ENCODE data around the gene AURKA.
A peak's percentile ranks its signal among the peaks of the same experiment; 100 is the strongest.

Gene AURKA

DNA sequence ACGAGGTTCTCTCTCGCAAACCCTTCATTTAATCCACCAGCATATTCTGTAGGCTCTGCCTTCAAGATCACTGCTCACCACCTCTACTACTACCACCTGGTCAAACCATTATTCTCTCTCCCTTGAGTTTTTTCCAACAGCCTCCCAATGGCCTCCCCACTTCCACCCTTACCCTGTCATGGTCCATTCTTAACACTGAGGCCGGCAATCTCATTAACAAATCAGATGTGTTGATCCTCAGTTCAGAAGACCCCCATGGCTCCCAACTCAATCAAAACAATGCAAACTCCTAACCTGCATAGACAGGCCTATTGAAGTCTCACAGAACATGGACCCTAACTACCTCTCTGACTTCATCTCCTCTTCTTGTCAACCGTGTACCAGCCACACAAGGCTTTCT lies 2.2 kb downstream of the AURKA start:
- no peak for DNase-seq

DNA sequence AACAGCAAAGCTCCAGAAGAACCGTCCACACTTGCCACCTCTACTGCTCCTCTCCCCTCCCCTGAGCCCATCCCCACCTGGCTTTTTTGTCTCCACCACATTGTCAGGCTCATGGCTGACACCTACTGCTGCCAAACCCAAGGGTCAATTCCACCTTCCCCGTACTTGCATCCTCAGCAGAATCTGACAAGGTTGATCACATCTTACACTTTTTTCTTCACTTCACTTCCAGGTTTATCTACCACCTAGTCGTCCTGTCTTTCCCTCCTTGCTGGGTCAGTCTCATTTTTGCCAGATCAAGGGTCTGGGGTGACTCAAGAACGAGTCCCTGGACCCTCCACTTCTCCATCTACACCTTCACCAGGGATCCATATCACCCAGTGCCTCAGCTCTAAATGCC lies 3.1 kb downstream of the AURKA start:
- no peak for DNase-seq

DNA sequence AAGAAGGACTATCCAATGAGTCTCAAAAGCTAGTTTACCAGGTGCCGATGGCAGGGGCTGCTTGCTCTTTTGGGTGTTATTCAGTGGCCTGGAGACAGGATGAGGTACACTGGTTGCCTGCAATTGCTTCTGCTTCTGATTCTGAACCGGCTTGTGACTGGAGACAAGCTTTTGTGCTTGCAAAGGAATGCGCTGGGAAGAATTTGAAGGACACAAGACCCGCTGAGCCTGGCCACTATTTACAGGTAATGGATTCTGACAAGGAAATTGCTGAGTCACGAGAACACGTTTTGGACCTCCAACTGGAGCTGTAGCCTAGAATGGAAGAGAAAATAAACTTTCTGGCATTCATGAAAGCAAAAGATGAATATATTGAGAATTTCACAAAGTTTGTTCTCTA lies 5.8 kb downstream of the AURKA start:
- DNase-seq = no peak

DNA sequence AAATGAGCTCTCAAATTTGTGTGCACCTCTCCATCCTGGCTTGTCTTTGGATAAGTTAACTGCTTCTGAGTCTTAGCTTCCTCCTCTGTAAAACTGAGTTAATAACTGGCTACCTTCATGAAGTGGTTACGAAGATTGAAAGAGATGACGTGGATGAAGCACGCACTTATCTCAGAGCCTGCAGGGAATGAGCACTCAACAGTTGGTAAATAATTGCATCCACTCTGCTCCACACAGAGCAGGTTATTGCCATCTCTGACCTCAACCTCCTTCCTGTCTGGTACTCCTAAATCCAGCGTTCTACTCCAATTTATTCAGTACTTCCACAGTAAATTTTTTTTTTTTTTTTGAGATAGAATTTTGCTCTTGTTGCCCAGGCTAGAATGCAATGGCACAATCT lies 6.9 kb downstream of the AURKA start:
- DNase-seq = no peak

DNA sequence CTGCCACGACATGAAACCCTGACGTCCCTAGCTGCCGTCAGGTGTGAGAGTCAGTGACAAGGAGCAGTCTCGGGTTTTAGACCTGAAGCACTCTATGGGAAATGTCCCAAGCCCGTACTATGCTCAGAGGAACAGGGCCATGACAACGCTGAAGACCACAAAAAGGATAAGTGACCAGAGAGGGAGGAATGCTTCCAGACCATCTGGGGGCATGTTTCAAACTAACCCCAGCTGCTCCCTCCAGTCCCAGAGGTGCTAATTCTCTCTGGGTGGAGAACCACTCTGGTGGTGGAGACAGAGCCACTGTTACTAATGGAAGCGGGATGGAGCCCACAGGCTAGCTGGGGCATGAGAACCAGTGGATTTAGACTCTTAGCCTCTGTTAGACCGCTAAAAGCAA lies 8.7 kb downstream of the AURKA start:
- DNase-seq = no peak

DNA sequence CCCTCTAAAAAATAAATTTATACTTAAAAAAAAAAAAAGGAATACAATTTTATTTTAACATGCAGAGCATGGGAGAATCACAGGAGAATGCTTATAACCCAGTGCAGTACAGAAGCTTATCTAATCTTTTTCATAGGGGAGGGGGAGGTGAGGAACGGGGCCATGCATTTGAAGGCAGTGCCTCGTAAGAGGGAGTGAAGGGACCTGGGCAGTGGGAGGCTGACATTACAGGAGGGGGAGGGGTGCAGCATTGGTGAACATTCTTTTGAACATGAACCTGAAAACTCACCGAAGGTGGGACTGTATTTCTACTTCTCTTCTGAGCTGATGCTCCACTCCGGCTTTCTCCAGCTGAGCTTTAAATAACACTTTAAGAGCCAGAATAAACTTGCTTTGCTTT lies 9.3 kb downstream of the AURKA start:
- no peak for DNase-seq

DNA sequence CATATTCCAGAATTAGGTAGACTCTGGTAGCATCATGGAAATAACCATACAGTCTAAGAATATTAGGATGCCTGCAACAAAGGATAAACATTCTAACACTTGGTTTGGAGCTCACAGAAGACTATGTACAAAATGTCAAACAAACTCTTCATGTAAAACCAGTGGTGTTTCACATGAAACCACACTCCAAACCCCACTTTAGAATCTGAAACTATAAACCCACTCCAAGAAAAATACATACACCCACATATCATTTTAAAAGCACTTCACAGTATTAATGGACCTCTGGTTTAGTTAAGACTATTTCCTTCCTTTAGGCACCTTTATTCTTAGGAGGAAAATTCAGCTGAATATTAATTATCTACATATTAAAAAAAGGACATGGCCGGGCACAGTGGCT lies 10.5 kb downstream of the AURKA start:
- no peak for DNase-seq

DNA sequence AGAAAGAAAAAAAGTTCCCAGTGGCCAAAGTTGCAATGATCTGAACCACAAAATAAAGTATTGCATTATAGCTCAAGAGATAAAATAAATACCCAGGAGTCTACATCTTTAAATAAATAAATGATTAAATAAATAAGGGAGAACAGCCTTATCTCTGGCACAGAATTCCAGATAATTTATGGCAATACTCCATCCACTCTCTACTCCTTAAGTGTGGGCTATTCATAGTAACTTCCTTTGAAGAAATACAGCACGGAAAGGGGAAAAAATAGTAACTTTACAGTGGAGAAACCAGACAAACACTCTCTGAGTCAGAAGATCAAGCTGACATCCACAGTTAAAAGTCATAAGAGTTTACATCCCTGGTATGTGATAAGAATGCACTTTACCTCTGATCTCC lies 11.6 kb downstream of the AURKA start:
- DNase-seq = no peak

DNA sequence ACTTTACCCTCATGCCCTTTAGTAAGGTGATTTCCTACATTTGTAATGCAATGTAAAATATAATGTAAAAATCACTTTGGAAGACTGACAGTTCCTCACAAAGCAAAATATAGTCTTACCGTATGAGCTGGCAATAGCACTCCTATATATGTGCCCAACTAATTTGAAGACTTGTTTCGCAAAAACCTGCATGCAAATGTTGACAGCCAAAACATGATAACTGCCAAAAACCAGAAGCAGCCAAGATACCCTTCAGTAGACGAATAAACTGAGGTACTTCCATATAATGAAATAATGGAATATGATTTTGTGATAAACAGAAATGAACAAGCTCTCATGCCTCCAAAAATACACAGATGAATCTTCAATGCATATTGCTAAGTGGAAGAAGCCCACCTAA lies 13.6 kb downstream of the AURKA start:
- no peak for DNase-seq

DNA sequence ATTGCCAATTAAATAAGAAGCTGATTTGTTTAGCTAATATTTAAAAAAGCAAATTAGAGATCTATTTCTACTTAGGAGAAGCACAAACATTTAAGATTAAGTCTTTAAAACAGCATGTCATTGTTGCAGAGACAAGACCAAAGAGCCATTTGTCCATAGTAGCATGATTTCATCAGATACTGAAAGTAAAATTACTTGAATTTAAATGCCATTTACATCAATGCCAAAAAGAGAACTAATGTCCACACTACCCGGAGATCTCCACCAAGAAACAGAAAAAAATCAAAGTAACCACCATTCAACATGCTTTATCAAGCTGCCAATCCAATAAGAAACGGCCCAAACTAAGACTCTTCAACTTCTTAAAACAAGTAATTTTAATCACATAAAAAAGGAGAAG lies 15.7 kb downstream of the AURKA start:
- DNase-seq = no peak

DNA sequence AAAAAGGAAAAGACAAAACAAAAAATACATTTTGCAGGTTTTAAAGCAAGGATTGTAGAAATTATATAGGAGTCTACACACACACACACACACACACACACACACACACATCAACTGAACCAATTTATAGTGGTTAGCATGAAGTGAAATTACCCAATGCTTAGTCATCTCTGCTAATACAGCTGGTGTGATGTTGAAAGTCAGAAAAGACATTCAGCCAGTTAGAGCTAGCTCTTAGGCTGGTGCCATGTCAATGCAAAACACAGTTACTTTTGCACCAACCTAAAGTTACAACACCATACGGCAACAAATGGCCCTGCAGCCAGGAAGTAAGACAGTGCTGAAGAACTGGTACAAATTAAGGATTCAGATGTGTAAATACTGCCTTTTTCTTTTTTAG lies 18.1 kb downstream of the AURKA start:
- DNase-seq = no peak

DNA sequence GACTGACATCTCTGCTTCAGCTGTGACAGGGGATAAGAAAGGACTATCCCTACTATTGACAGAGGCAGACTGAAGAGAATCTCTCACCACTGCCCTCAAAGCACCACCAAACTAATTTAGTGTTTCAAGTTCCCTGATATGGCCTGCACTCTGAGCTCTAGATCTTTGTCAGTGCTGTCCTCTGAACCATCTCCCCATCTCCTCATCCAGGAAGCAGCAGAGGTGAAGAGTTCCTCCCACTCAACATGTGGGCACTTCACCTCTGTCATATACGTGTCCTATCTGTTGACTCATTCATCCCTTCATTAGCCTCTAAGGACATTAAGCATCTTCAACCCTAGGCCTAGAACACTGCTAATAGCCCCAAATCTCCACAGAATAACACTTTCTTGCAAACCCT lies 19.2 kb downstream of the AURKA start:
- DNase-seq = no peak

DNA sequence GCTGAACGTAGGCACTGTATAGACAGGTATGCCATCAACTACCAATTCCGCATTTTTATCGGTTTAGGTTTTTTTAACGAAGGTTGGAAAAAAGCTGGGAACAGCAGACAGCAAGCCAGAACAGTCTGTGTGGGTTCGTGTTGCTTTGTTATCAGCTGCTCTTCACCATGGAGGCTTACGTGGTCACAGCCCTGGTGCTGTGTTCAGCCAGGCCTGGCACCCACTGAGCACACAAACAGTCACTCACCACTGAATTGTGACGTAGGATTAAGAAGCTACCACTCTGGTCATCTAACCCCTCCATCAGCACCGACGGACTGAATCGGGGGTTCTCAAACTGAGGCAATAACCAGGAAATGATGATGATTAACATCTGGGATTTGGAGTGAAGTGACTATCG lies 20.0 kb downstream of the AURKA start:
- no peak for DNase-seq

DNA sequence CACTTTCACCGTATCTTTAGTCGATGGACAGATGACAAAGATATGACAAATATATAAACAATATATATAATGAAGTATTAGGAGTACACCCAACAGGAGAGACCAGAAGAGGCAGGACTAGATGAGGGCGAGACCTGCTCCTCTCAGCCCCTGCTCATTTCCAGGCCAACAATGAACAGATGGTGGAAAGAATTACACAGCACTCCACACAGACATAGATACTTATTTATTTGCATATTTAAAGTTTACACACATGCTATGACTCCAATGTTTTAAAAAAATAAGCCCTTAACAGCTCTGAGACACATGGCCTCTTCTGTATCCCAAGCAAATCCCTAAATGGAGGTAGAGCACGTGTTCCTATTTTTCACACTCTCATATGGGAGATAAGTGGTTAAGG lies 22.8 kb downstream of the AURKA start:
- DNase-seq = no peak

DNA sequence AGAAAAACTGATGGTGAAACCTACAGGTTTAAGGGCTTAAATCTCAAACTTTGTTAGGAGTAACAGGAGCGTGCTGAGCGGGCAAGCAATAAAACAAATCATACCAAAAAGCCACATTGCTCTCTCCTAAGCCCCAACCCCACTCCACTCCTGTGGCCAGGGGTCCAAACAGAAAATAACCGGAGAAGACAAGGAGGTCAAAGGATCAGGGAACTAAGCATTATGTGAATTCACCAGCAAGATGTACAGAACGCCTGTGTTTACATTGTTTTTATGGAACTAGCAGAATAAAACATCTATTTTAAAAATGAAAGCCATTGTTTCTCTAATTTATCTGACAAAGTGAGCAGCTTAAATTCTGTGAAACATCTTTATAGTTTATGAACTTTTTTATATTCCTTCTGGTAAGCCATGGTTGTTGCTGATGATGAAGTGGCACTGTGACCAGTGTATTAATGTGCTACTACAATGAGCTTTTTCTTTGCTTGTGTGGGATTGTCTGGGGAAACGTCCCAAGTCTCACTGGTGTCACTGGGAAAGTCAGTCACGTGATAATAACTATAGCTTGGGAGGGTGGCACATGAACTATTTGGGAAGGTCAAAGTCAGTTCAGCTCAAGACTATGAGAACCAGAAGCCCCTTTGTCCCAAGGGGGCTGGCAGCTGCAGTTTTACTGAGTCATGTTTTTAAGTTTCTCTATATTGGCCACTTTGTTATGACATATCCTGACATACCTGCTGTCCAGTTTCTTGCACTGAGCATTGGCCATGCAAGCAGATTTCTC lies 23.5 kb downstream of the AURKA start:
- no peak for DNase-seq

DNA sequence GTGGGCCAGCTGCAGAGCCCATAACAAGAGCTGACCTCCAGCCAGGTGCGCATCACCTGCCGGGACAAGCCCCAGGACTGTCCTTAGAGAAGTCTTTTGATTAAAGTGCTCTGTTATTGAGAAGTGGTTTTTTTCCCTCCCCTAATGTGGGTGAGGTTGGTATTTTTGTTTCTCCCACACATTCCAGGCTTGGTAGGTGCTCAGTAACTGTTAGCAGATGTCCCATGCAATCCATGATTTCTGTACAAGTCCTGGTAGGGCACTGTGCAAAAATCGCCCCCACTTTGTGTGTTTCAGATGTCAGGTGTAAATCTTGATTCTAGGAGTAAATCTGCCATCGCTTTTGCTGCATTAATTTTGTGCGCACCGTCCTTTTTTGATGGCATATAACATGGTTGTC lies 28.5 kb downstream of the AURKA start:
- DNase-seq = no peak

DNA sequence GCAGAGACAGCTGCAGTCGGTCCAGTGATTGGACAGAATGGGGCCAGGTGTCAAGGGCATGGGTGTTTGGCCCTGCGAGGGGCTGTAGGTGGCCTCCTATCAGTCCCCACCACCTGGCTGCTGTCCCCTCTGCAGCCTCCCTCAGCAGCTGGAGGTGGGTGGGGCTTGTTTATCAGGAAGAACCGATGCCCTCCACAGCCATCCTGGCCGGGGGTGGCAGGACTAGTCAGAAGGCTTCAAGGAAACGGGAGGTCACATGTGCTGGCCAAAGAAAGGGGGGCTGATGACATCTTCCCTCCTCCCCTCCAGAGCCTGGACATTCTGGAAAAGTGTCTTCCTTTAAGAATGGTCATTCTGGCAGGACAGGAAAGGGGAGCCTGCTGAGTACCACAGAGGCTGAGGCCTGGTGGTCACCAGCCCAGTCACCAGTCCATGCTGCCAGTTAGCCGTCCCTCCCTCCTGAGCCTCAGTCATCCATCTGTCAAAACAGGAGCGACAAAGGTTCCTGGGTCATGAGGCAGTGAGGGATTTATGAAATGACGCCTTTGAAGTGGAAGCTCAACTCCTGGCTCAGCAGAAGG lies 29.1 kb downstream of the AURKA start:
- no peak for DNase-seq

DNA sequence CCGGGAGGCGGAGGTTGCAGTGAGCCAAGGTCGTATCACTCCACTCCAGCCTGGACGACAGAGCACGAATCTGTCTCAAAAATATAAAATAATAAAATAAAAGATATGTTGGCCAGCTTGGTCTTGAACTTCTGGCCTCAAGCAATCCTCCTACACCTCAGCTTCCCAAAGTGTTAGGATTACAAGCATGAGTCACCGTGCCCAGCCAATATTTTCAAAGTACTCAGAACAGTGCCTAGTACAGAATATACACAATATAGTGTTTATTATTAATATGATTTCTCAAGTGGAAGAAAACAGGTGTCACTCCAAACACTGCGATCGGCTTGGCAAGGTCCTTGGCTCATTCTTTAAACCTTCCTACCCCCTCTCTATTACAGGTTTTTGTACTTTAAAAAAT lies 30.1 kb downstream of the AURKA start:
- DNase-seq = no peak

DNA sequence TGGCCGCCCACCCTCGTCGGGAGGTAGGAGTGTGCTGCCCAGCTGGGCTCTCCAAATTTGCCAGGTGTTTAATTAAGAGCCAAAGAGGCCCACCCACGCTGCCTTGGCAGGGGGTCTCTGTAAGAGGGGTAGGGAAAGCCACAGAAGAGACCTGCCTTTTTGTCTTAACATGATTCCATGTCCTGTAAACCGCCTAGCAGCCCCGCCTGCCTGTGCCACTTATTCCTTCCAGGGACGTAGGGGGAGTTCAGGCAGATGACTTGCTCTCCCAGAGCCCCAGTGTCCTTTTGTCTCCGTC lies 31.2 kb downstream of the AURKA start:
- DNase-seq = no peak

DNA sequence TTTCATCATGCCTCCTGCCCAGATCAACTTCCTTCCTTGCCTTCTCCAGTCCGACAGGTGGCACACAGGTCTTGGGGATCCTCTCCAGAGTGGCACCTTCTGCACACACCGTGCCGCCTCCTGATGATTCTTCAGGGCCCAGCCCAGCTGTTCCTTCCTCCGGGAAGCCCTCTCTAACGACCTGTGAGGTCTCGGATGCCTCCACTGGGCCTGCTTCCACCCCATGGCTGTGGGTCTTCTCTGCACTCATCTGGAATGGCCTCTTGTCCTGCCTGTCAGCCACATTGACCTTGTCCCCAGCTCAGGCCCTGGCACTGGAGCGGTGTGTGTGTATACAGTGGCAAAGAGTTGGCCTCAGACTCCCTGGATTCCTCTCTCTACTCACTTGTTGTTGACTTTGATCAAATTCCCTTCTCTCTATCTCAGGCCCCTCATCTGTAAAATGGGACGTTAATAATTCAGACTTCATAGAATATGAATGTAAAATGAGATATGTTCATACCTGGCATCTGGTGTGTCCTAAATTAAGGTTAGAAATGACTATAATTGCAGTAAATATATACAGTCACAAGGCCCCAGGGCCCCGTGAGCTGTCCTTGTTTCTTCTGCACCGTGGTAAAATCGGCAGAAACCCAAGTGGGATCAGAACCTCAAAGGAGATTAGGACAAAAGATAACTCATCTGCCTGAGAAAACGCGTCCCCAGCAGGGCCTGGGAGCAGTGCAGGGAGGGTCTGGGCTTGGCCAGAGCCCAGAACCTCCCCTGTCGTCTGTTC lies 31.7 kb downstream of the AURKA start:
- no peak for DNase-seq

DNA sequence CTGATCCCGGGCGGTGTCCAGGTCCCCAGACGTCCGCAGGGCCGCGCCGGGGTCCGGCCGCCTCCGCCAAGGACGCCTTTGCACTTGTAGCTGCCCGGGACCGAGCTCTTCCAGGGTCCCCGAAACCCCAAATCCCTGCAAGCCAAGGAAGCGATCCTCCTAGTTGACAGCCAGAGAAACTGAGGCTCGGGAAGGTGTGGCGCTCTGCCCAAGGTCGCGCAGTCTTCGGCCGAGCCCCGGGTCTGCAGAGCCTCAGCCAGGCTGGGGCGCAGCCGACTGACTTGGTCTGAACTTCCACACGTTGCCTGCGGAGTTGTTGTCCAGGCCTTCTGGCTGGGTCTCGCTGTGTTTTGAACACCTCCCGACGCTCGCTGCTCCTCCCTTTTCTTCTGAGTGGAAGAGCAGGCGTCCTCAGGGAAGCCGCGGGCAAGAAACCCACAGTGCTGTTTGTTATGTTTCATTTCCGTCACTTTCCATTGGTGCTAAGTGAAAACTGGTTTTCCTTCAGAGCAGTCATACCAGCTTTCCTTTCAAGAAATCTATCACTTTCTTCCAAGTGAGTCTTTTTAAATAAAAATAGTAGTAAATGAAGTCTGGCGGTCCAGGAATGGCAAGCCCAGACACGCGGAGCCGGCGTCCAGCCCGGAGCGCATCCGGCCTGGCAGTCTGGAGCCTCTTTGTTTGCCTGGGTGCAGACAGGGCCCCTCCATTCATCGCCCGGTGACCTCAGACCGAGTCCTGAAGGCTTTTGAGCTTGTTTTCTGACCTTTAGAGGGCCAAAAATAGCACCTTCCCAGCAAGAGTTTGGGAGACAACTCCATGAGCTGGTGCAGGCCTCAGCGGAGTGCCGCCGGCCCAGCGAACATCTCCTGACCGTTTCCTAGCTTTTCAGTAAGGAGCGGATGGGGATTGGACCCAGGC lies 32.5 kb downstream of the AURKA start:
- no peak for DNase-seq

DNA sequence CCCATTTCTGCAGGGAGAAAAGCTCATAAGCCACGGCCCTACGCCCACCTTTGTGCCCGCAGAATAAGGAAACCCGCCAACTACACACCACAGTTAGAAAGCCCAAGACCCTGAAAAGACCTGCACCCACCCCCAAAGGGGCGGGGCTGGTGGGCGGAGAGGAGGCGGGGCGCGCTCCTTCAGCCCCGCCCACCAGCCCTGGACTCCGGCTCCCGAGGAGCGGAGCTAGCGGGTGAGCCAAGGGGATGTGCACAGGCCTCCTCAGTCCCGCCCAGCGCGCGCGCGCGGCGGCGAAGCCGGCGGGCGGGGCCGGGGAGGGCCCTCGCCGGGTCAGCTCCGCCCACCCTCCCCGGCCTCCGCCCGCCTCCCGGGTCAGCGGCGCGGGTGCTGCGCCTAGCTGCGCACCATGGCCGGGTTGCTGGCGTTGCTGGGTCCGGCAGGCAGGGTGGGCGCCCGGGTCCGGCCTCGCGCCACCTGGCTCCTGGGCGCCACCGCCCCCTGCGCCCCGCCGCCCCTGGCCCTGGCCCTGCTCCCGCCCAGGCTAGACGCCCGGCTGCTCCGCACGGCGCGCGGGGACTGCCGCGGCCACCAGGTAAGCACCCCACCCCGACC lies 33.3 kb downstream of the AURKA start, which contains the start of gene FAM210B:
Gene FAM210B, plus strand, starts transcription at position 375 of the 612 bp plus-strand sequence. Its CDS starts 32 bp downstream, at position 407.
- peak; percentile 90 for DNase-seq

DNA sequence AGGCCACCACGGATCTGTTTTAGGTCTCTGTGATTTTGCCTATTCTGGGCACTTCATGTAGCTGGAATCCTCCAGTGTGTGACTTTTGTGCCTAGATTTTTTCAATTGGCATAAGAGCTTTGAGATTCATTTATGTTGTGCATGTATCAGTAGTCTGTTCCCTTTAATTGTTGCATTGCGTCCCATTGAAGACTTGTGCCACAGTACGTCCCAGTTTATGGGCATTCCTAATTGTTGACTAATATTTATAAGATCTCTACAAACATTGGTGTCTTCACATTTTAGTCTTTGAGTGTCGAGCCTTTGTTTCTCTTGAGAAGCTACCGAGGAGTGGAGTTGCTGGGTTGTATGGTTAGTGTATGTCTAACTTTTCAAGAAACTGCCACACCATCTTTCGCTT lies 33.9 kb downstream of the AURKA start:
- no peak for DNase-seq

All from activated CD8-positive, alpha-beta memory T cell treated with anti-CD3 and anti-CD28 coated beads for 24 hours (primary cell).